ENCODE results near the gene ARHGEF1.

The ARHGEF1 gene

DNA sequence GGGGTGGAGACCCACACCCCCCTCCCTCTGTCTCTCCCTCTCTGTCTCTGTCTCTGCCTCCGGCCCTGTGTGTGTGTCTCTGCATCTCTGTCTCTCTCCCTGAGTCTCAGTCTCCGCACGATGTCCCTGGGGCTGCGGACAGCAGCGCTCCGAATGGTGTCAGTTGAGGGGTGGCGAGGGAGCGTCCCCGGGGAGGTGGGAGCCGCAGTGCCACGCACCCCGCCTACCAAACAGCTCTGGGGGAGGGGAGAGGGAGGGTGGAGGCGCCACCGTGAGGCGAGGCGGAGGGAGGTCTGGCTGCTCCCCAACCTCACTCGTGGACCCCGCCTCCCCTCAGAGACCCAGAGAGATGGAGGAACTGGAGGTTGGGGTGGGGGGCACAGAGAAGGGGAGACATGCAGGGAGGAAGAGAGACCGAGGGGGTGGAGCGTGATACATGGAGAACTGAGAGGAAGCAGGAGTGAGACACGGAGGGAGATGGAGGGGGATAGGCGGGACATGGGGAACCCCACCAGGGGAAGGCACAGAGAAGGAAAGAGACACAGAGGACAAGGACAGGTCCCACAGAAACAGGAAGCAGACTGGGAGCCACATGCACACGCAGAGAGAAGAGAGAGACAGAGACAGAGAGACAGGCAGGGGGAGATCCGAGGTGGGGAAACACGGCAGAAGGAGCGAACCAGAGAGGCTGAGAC lies 38.0 kb downstream of the ARHGEF1 start:
- Histone ChIP-seq H3K9me3 (ENCODE audit: insufficient read depth, low read length, severe bottlenecking) (no peaks in the 10 kb centered on the region), H3K36me3 (ENCODE audit: insufficient read depth, low read length) (peaks cover 8% of the 10 kb centered on the region), H3K27ac (ENCODE audit: low read length) (no peak overlapping the region), H3K4me1 (ENCODE audit: insufficient read depth, low read length) (no peaks in the 10 kb centered on the region), H2AFZ (ENCODE audit: low read depth, low read length) (no peak overlapping the region), H3K4me3 (ENCODE audit: low read depth in 1 of 2, low read length in 2 of 2) (no peak overlapping the region), H4K20me1 (ENCODE audit: insufficient read depth, low read length) (peaks cover 18% of the 10 kb centered on the region; the same call in 1 of the 2 replicates), H3K79me2 (ENCODE audit: insufficient read depth, low read length) (no peaks in the 10 kb centered on the region), H3K9ac (ENCODE audit: low read depth, low read length) (no peak overlapping the region), H3K27me3 (ENCODE audit: insufficient read depth, low read length, poor library complexity) (no peaks in the 10 kb centered on the region), H3K4me2 (ENCODE audit: insufficient read depth, low read length) (no peak overlapping the region)
- TF ChIP-seq, protein P1, sequence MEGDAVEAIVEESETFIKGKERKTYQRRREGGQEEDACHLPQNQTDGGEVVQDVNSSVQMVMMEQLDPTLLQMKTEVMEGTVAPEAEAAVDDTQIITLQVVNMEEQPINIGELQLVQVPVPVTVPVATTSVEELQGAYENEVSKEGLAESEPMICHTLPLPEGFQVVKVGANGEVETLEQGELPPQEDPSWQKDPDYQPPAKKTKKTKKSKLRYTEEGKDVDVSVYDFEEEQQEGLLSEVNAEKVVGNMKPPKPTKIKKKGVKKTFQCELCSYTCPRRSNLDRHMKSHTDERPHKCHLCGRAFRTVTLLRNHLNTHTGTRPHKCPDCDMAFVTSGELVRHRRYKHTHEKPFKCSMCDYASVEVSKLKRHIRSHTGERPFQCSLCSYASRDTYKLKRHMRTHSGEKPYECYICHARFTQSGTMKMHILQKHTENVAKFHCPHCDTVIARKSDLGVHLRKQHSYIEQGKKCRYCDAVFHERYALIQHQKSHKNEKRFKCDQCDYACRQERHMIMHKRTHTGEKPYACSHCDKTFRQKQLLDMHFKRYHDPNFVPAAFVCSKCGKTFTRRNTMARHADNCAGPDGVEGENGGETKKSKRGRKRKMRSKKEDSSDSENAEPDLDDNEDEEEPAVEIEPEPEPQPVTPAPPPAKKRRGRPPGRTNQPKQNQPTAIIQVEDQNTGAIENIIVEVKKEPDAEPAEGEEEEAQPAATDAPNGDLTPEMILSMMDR (IDR thresholded peaks at IDR 0.05; ENCODE audit: borderline replicate concordance, extremely low read depth, low read length, poor library complexity, severe bottlenecking), result no peak
- TF ChIP-seq EZH2 (IDR thresholded peaks at IDR 0.05; ENCODE audit: borderline replicate concordance, low read depth, low read length, severe bottlenecking), result no peak
- no peak for DNase-seq
- no peak for ATAC-seq (ENCODE audit: insufficient read depth, low read depth)

- Histone ChIP-seq H3K4me3 (ENCODE audit: low read depth in 1 of 2, low read length in 2 of 2) (no peak overlapping the region), H3K79me2 (ENCODE audit: insufficient read depth, low read length) (no peaks in the 10 kb centered on the region), H3K27ac (ENCODE audit: low read length) (no peak overlapping the region), H2AFZ (ENCODE audit: low read depth, low read length) (no peak overlapping the region), H3K9me3 (ENCODE audit: insufficient read depth, low read length, severe bottlenecking) (no peaks in the 10 kb centered on the region), H4K20me1 (ENCODE audit: insufficient read depth, low read length) (peaks cover 22% of the 10 kb centered on the region; the same call in 1 of the 2 replicates), H3K36me3 (ENCODE audit: insufficient read depth, low read length) (peaks cover 5% of the 10 kb centered on the region; the same call in 1 of the 2 replicates), H3K4me1 (ENCODE audit: insufficient read depth, low read length) (peaks cover 2% of the 10 kb centered on the region; the same call in 1 of the 2 replicates), H3K4me2 (ENCODE audit: insufficient read depth, low read length) (no peak overlapping the region), H3K9ac (ENCODE audit: low read depth, low read length) (no peak overlapping the region), H3K27me3 (ENCODE audit: insufficient read depth, low read length, poor library complexity) (no peaks in the 10 kb centered on the region)
- DNase-seq (no peak), ATAC-seq (ENCODE audit: insufficient read depth, low read depth) (no peak)
- no peak for TF ChIP-seq EZH2 (IDR thresholded peaks at IDR 0.05; ENCODE audit: borderline replicate concordance, low read depth, low read length, severe bottlenecking)
- TF ChIP-seq, protein P1 (IDR thresholded peaks at IDR 0.05; ENCODE audit: borderline replicate concordance, extremely low read depth, low read length, poor library complexity, severe bottlenecking), result no peak
Observed at GRCh38 chr19:41921577-41922576, 38.9 kb downstream of the ARHGEF1 start.

- Histone ChIP-seq H3K27me3 (ENCODE audit: insufficient read depth, low read length, poor library complexity) (no peaks in the 10 kb centered on the region), H3K9ac (ENCODE audit: low read depth, low read length) (no peak overlapping the region)
- TF ChIP-seq, protein P1 (IDR thresholded peaks at IDR 0.05; ENCODE audit: borderline replicate concordance, extremely low read depth, low read length, poor library complexity, severe bottlenecking), result no peak
- TF ChIP-seq EZH2 (IDR thresholded peaks at IDR 0.05; ENCODE audit: borderline replicate concordance, low read depth, low read length, severe bottlenecking), result no peak
Observed at GRCh38 chr19:41922585-41922984, 39.6 kb downstream of the ARHGEF1 start.

More at GRCh38 chr19:41922585-41922984, 39.6 kb downstream of the ARHGEF1 start:
- H3K4me3 ChIP-seq (ENCODE audit: low read depth in 1 of 2, low read length in 2 of 2), result no peak overlapping the region
- H3K79me2 ChIP-seq (ENCODE audit: insufficient read depth, low read length), result no peaks in the 10 kb centered on the region
- no peak overlapping the region for H2AFZ ChIP-seq (ENCODE audit: low read depth, low read length)
- H3K36me3 ChIP-seq (ENCODE audit: insufficient read depth, low read length), result peaks cover 5% of the 10 kb centered on the region; the same call in 1 of the 2 replicates
- no peak for ATAC-seq (ENCODE audit: insufficient read depth, low read depth)
- H3K27ac ChIP-seq (ENCODE audit: low read length), result no peak overlapping the region
- no peak for DNase-seq
- H3K4me2 ChIP-seq (ENCODE audit: insufficient read depth, low read length), result no peak overlapping the region
- no peaks in the 10 kb centered on the region for H3K9me3 ChIP-seq (ENCODE audit: insufficient read depth, low read length, severe bottlenecking)
- peaks cover 21% of the 10 kb centered on the region; the same call in 1 of the 2 replicates for H4K20me1 ChIP-seq (ENCODE audit: insufficient read depth, low read length)
- H3K4me1 ChIP-seq (ENCODE audit: insufficient read depth, low read length), result peaks cover 9% of the 10 kb centered on the region
